HCT116 (cell line): ENCODE results near the gene MYRFL. TPM values are rescaled to one million over a fixed set of nuclear protein-coding genes. Genes with fewer than 3 reads are reported as not detected.

Source experiments
- ATAC-seq: fragments of 200-7000 bp; cut with Tn5 transposase; 2 replicates; pipeline ENCODE4 v1.9.1; 2020; ENCODE audit warnings: mild to moderate bottlenecking, moderate library complexity
- BruUV-seq: library from RNA; stranded (reverse); fragments of 400-500 nt; replicated peaks from 2 replicates; lab custom pipeline; 2021; lab: Mats Ljungman, UMichigan
- CTCF ChIA-PET: fragments of 300-600 bp; sonication (Branson Sonifier 250); formaldehyde crosslinking; loops from one replicate; lab custom pipeline; 2021; ENCODE audit warnings: antibody characterized with exemption; lab: Charles Lee
- POLR2A ChIA-PET: fragments of 300-600, 350-600 bp; sonication (Branson Sonifier 250); formaldehyde crosslinking; loops from one replicate; lab custom pipeline; 2021; ENCODE audit warnings: antibody characterized with exemption; lab: Charles Lee
- RAD21 ChIA-PET, 2 experiments: fragments of 300-600 bp; sonication (Branson Sonifier 250); formaldehyde crosslinking; loops; one replicate each; lab custom pipeline; 2023; ENCODE audit warnings: low total read pairs in 2 of 2; ENCODE audit not compliant: uncharacterized antibody in 2 of 2, unreplicated experiment in 2 of 2, low non-redundant PET in 1 of 2; lab: Charles Lee
- DNase-seq: peaks from one replicate; pipeline ENCODE4 v3.0.0-alpha.2; 2010; ENCODE audit warnings: low read depth, low spot score
- H2AFZ ChIP-seq: fragments of 200-600 bp; shearing (Covaris generic), sonication (generic); 2 replicates; pipeline ENCODE4 v1.6.1; 2017; ENCODE audit warnings: low read depth, mixed run types, mixed read lengths, antibody characterized with exemption, low read length; ENCODE audit not compliant: poor library complexity, severe bottlenecking
- H3K27ac ChIP-seq: 2 replicates; pipeline ENCODE4 v1.5.1; 2012; ENCODE audit warnings: low read depth, low read length
- H3K27me3 ChIP-seq: fragments of 200-600 bp; sonication (generic); 2 replicates; pipeline ENCODE4 v1.6.1; 2016; ENCODE audit warnings: mixed run types, low read length, mixed read lengths; ENCODE audit not compliant: insufficient read depth
- H3K36me3 ChIP-seq, 2 experiments: fragments of 200-500 bp in 1 of 2; fragments of 200-600 bp in 1 of 2; sonication (Bioruptor generic) in 1 of 2; sonication (generic) in 1 of 2; 2 replicates each; pipeline versions ENCODE4 v1.5.1 to v1.6.1; 2014 to 2016; ENCODE audit warnings: low read length in 2 of 2, inconsistent platforms in 1 of 2, mixed read lengths in 1 of 2, mixed run types in 1 of 2; ENCODE audit not compliant: insufficient read depth in 2 of 2, control insufficient read depth in 1 of 2
- H3K4me1 ChIP-seq, 2 experiments: fragments of 200-600 bp in 1 of 2; sonication (generic) in 1 of 2; 2 replicates each; pipeline versions ENCODE4 v1.5.1 to v1.6.1; 2012 to 2017; ENCODE audit warnings: low read length in 2 of 2, inconsistent platforms in 1 of 2, mild to moderate bottlenecking in 1 of 2, mixed read lengths in 1 of 2, mixed run types in 1 of 2, moderate library complexity in 1 of 2; ENCODE audit not compliant: insufficient read depth in 2 of 2, control insufficient read depth in 1 of 2
- H3K4me2 ChIP-seq: fragments of 200-600 bp; sonication (generic); 2 replicates; pipeline ENCODE4 v1.6.1; 2017; ENCODE audit warnings: mixed run types, low read length, mixed read lengths
- H3K4me3 ChIP-seq, 2 experiments: fragments of 200-600 bp in 1 of 2; sonication (generic) in 1 of 2; replicated peaks in 1 of 2; 2 replicates each; pipeline ENCODE4 v1.5.1; 2011 to 2016; ENCODE audit warnings: low read length in 2 of 2, control low read depth in 1 of 2, low read depth in 1 of 2, mild to moderate bottlenecking in 1 of 2, mixed read lengths in 1 of 2, mixed run types in 1 of 2
- H3K79me2 ChIP-seq: fragments of 200-600 bp; sonication (generic); 2 replicates; pipeline ENCODE4 v1.6.1; 2017; ENCODE audit warnings: mild to moderate bottlenecking, mixed run types, low read length, moderate library complexity, mixed read lengths; ENCODE audit not compliant: insufficient read depth
- H3K9ac ChIP-seq: fragments of 200-600 bp; sonication (generic); 2 replicates; pipeline ENCODE4 v1.6.1; 2016; ENCODE audit warnings: low read length, mixed read lengths
- H3K9me2 ChIP-seq: fragments of 200-600 bp; sonication (generic), shearing (Covaris generic); 2 replicates; pipeline ENCODE4 v1.6.1; 2017; ENCODE audit warnings: mixed run types, mild to moderate bottlenecking, moderate library complexity; ENCODE audit not compliant: insufficient read depth
- H3K9me3 ChIP-seq, 2 experiments: fragments of 200-500 bp in 1 of 2; fragments of 200-600 bp in 1 of 2; sonication (Bioruptor generic) in 1 of 2; sonication (generic) in 1 of 2; 2 replicates each; pipeline ENCODE4 v1.6.1; 2014 to 2017; ENCODE audit warnings: low read length in 2 of 2, mixed read lengths in 2 of 2, inconsistent platforms in 1 of 2, low read depth in 1 of 2, mild to moderate bottlenecking in 1 of 2, mixed run types in 1 of 2, moderate library complexity in 1 of 2; ENCODE audit not compliant: control insufficient read depth in 1 of 2, insufficient read depth in 1 of 2
- H4K20me1 ChIP-seq: fragments of 200-600 bp; sonication (generic), shearing (Covaris generic); 2 replicates; pipeline ENCODE4 v1.6.1; 2017; ENCODE audit warnings: mixed run types, mild to moderate bottlenecking, moderate library complexity; ENCODE audit not compliant: insufficient read depth
- CBX3 ChIP-seq: IDR thresholded peaks from 2 replicates; pipeline ENCODE4 v1.6.1; 2012; ENCODE audit warnings: low read depth
- ELF1 ChIP-seq: IDR thresholded peaks from 2 replicates; pipeline ENCODE4 v1.6.1; 2012; ENCODE audit warnings: low read depth, borderline replicate concordance
- EZH2 ChIP-seq: fragments of 200-600 bp; sonication (generic); IDR thresholded peaks from 2 replicates; pipeline ENCODE4 v1.6.1; 2017; ENCODE audit warnings: antibody characterized with exemption, mixed run types
- EZH2phosphoT487 ChIP-seq: fragments of 200-600 bp; IDR thresholded peaks from 2 replicates; pipeline ENCODE4 v1.6.1; 2018; ENCODE audit warnings: antibody characterized with exemption, borderline replicate concordance
- POLR2A ChIP-seq: IDR thresholded peaks from 2 replicates; pipeline ENCODE4 v1.7.0; 2011; ENCODE audit warnings: borderline replicate concordance; ENCODE audit not compliant: insufficient read depth, insufficient read length; ENCODE audit errors: extremely low read depth
- POLR2AphosphoS5 ChIP-seq: IDR thresholded peaks from 2 replicates; pipeline ENCODE4 v1.6.1; 2011; ENCODE audit warnings: mild to moderate bottlenecking, low read depth, low read length, moderate library complexity
- RAD21 ChIP-seq: IDR thresholded peaks from 2 replicates; pipeline ENCODE4 v1.6.1; 2012; ENCODE audit warnings: low read depth, mild to moderate bottlenecking
- SIN3A ChIP-seq: IDR thresholded peaks from 2 replicates; pipeline ENCODE4 v1.6.1; 2012; ENCODE audit warnings: low read depth
- SP1 ChIP-seq: IDR thresholded peaks from 2 replicates; pipeline ENCODE4 v1.6.1; 2012; ENCODE audit warnings: low read depth
- SRF ChIP-seq: IDR thresholded peaks from 2 replicates; pipeline ENCODE4 v1.6.1; 2012; ENCODE audit warnings: low read depth
- ZFX ChIP-seq: fragments of 450-650 bp; IDR thresholded peaks from 2 replicates; pipeline ENCODE4 v1.6.1; 2017
- ZNF274 ChIP-seq: fragments of 200-500 bp; sonication (Bioruptor generic); IDR thresholded peaks from 2 replicates; pipeline ENCODE4 v1.6.1; 2014; ENCODE audit warnings: mild to moderate bottlenecking, low read depth, low read length, inconsistent platforms
- intact Hi-C: fragments of 100-400 bp; cut with micrococcal nuclease; formaldehyde crosslinking; loops from 2 replicates; pipeline ENCODE4 v1.10.0; 2022
- total RNA-seq: library from RNA; stranded (reverse); gene quantifications from one replicate; pipeline ENCODE4 v1.2.1, GENCODE V29; 2021; ENCODE audit not compliant: unreplicated experiment
- TF ChIP-seq, protein P1 (sequence below), 3 experiments: fragments of 200-600 bp in 1 of 3; sonication (generic) in 1 of 3; IDR thresholded peaks in 2 of 3; conservative IDR thresholded peaks in 1 of 3; 2 replicates each; pipeline ENCODE4 v1.5.1; 2012 to 2017; ENCODE audit warnings: low read depth in 2 of 3, low read length in 2 of 3, antibody characterized with exemption in 1 of 3, borderline replicate concordance in 1 of 3, control low read depth in 1 of 3, mild to moderate bottlenecking in 1 of 3, mixed read lengths in 1 of 3, mixed run types in 1 of 3, moderate library complexity in 1 of 3; ENCODE audit not compliant: insufficient read depth in 1 of 3
- TF ChIP-seq, protein P2 (sequence below): IDR thresholded peaks from 2 replicates; pipeline ENCODE4 v1.6.1; 2011; ENCODE audit warnings: mild to moderate bottlenecking, low read length, moderate library complexity; ENCODE audit not compliant: insufficient replicate concordance; ENCODE audit errors: extremely low read depth

The MYRFL gene
- total RNA-seq, 1 experiment from 2014 or later, result 0.30 TPM

DNA sequence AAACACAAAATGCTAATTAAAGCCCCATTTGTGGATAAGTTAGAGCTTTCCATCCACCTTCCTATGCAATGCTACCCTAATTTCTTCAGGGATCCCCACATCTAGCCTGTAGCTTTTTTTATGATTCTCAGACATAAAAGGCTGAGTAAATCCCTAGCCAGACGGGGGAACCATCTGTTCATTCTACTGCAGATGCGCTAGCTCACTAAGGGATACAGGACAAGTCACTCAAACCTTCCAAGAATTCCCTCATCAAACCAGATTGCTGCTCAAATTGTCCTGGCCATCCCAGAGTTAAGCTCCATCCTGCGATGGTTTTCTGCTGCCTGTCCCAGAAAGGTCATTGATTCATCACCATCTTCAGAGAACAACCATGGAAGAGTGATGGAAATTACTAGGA lies 56.7 kb downstream of the MYRFL start (continued):
- TF ChIP-seq, protein P1, sequence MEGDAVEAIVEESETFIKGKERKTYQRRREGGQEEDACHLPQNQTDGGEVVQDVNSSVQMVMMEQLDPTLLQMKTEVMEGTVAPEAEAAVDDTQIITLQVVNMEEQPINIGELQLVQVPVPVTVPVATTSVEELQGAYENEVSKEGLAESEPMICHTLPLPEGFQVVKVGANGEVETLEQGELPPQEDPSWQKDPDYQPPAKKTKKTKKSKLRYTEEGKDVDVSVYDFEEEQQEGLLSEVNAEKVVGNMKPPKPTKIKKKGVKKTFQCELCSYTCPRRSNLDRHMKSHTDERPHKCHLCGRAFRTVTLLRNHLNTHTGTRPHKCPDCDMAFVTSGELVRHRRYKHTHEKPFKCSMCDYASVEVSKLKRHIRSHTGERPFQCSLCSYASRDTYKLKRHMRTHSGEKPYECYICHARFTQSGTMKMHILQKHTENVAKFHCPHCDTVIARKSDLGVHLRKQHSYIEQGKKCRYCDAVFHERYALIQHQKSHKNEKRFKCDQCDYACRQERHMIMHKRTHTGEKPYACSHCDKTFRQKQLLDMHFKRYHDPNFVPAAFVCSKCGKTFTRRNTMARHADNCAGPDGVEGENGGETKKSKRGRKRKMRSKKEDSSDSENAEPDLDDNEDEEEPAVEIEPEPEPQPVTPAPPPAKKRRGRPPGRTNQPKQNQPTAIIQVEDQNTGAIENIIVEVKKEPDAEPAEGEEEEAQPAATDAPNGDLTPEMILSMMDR (IDR thresholded peaks at IDR 0.05 in 2 of 3, conservative IDR thresholded peaks at IDR 0.05 in 1 of 3; ENCODE audit: borderline replicate concordance in 1 of 3, insufficient read depth in 1 of 3, low read depth in 2 of 3, low read length in 2 of 3), result no peak
- TF ChIP-seq SIN3A, result no peak
- TF ChIP-seq SP1, result no peak
- TF ChIP-seq, protein P2, sequence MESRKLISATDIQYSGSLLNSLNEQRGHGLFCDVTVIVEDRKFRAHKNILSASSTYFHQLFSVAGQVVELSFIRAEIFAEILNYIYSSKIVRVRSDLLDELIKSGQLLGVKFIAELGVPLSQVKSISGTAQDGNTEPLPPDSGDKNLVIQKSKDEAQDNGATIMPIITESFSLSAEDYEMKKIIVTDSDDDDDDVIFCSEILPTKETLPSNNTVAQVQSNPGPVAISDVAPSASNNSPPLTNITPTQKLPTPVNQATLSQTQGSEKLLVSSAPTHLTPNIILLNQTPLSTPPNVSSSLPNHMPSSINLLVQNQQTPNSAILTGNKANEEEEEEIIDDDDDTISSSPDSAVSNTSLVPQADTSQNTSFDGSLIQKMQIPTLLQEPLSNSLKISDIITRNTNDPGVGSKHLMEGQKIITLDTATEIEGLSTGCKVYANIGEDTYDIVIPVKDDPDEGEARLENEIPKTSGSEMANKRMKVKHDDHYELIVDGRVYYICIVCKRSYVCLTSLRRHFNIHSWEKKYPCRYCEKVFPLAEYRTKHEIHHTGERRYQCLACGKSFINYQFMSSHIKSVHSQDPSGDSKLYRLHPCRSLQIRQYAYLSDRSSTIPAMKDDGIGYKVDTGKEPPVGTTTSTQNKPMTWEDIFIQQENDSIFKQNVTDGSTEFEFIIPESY, result no peak
- no peak for TF ChIP-seq EZH2phosphoT487
- no peak for TF ChIP-seq CBX3
- TF ChIP-seq POLR2A, result no peak
- no peak for TF ChIP-seq SRF
- no peak for TF ChIP-seq EZH2
- TF ChIP-seq ZNF274, result no peak

DNA sequence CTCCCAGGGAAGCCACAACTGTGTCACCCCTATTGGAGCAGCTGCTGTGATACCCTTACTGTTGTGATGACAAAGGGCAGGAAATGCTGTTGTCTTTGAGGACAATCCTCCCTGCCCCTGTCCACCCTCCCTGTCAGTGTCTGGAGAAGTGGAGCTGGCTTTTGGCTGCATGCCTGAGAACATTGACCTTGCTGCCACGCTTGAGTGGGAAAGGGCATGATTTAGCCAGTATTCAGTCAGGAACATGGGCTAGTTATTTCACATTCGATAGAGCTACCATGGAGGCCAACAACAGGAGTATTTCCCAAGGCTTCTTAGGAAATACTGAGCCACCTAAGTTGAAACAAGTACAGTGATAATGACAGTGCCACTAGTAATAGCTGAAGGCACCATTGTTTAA lies 59.4 kb downstream of the MYRFL start:
- TF ChIP-seq ZFX (no peak), EZH2 (no peak), SIN3A (no peak), ELF1 (no peak), RAD21 (no peak), SP1 (no peak), POLR2AphosphoS5 (no peak), CBX3 (no peak)
- TF ChIP-seq, protein P1 (IDR thresholded peaks at IDR 0.05 in 2 of 3, conservative IDR thresholded peaks at IDR 0.05 in 1 of 3; ENCODE audit: borderline replicate concordance in 1 of 3, insufficient read depth in 1 of 3, low read depth in 2 of 3, low read length in 2 of 3), result no peak
- TF ChIP-seq, protein P2, result no peak
- intact Hi-C loops, result no loop called here
- no TSS peak for BruUV-seq
- Histone ChIP-seq H3K27me3 (no peaks in the 10 kb centered on the region), H3K9me3 (no peaks in the 10 kb centered on the region), H3K4me2 (no peak overlapping the region), H3K9ac (no peak overlapping the region), H4K20me1 (no peaks in the 10 kb centered on the region), H3K9me2 (no peaks in the 10 kb centered on the region), H3K79me2 (no peaks in the 10 kb centered on the region), H2AFZ (no peak overlapping the region), H3K4me3 (no peak overlapping the region), H3K36me3 (no peaks in the 10 kb centered on the region), H3K27ac (no peak overlapping the region), H3K4me1 (no peaks in the 10 kb centered on the region)
- ATAC-seq (no peak), DNase-seq (no peak)
- ChIA-PET CTCF (interaction anchor here (1.4 kb wide), 1 partner anchor 693 kb away, joined by 5 read pairs; no protein-coding TSS in a partner anchor), POLR2A (no interaction called here), RAD21 (interaction anchor here in 1 of 2 experiments (1.2 kb wide), 1 partner anchor 693 kb away, joined by 3 read pairs; no protein-coding TSS in a partner anchor)
